ENCODE data around the gene KIRREL3. TPM values are rescaled to one million over a fixed set of nuclear protein-coding genes. Genes with fewer than 3 reads are reported as not detected.

The KIRREL3 gene
- total RNA-seq, 2 experiments from 2014 or later, result not detected

- Mint-ChIP-seq H3K27ac (no peak overlapping the region), H3K4me1 (ENCODE audit: low read depth) (no peaks in the 10 kb centered on the region), H3K4me3 (no peak overlapping the region), H3K27me3 (peaks cover 4% of the 10 kb centered on the region), H3K36me3 (ENCODE audit: low read depth) (no peaks in the 10 kb centered on the region), H3K9me3 (no peaks in the 10 kb centered on the region)
- no peak for TF ChIP-seq CTCF (IDR thresholded peaks at IDR 0.05)
- H3K4me1 ChIP-seq (ENCODE audit: insufficient read depth, low read length), result no peaks in the 10 kb centered on the region
- no peaks in the 10 kb centered on the region for H3K9me3 ChIP-seq (ENCODE audit: control insufficient read depth in 1 of 2, insufficient read depth in 1 of 2, low read length in 2 of 2)
- no peak for DNase-seq
- intact Hi-C loops (cut with DNase I, micrococcal nuclease), result no loop called here
- ATAC-seq (ENCODE audit: poor library complexity), result no peak
- ChIA-PET POLR2A (no interaction called here), CTCF (no interaction called here)
- H3K27ac ChIP-seq (ENCODE audit: low read depth in 1 of 2, low read length in 2 of 2), result no peak overlapping the region
- no peak overlapping the region for H3K4me3 ChIP-seq (ENCODE audit: low read length)
- no peaks in the 10 kb centered on the region for H3K36me3 ChIP-seq (ENCODE audit: insufficient read depth, low read length)
- H3K27me3 ChIP-seq (ENCODE audit: control insufficient read depth in 1 of 2, insufficient read depth in 2 of 2, low read length in 2 of 2), result no peaks in the 10 kb centered on the region
These were observed 85.6 kb downstream of the KIRREL3 start for GRCh38 chr11:126914941-126915340.

- no peak overlapping the region for H3K4me3 Mint-ChIP-seq
- DNase-seq, result no peak
- H3K4me1 Mint-ChIP-seq (ENCODE audit: low read depth), result no peaks in the 10 kb centered on the region
- intact Hi-C loops (cut with DNase I, micrococcal nuclease), result no loop called here
- peaks cover 4% of the 10 kb centered on the region for H3K27me3 Mint-ChIP-seq
- ChIA-PET CTCF (no interaction called here), POLR2A (no interaction called here)
- H3K27ac Mint-ChIP-seq, result no peak overlapping the region
- Histone ChIP-seq H3K4me3 (ENCODE audit: low read length) (no peak overlapping the region), H3K27ac (ENCODE audit: low read depth in 1 of 2, low read length in 2 of 2) (no peak overlapping the region), H3K4me1 (ENCODE audit: insufficient read depth, low read length) (no peaks in the 10 kb centered on the region), H3K27me3 (ENCODE audit: control insufficient read depth in 1 of 2, insufficient read depth in 2 of 2, low read length in 2 of 2) (no peaks in the 10 kb centered on the region), H3K9me3 (ENCODE audit: control insufficient read depth in 1 of 2, insufficient read depth in 1 of 2, low read length in 2 of 2) (no peaks in the 10 kb centered on the region), H3K36me3 (ENCODE audit: insufficient read depth, low read length) (no peaks in the 10 kb centered on the region)
- no peaks in the 10 kb centered on the region for H3K9me3 Mint-ChIP-seq
- ATAC-seq (ENCODE audit: poor library complexity), result no peak
- H3K36me3 Mint-ChIP-seq (ENCODE audit: low read depth), result no peaks in the 10 kb centered on the region
- no peak for TF ChIP-seq CTCF (IDR thresholded peaks at IDR 0.05)
These were observed 86.4 kb downstream of the KIRREL3 start for GRCh38 chr11:126914166-126914565.

GRCh38 chr11:126904520-126904919, 96.0 kb downstream of the KIRREL3 start:
- no peaks in the 10 kb centered on the region for H3K27me3 ChIP-seq (ENCODE audit: control insufficient read depth in 1 of 2, insufficient read depth in 2 of 2, low read length in 2 of 2)
- ChIA-PET CTCF (no interaction called here), POLR2A (no interaction called here)
- Mint-ChIP-seq H3K9me3 (no peaks in the 10 kb centered on the region), H3K4me1 (ENCODE audit: low read depth) (no peaks in the 10 kb centered on the region), H3K36me3 (ENCODE audit: low read depth) (no peaks in the 10 kb centered on the region), H3K27ac (no peak overlapping the region), H3K4me3 (no peak overlapping the region), H3K27me3 (peaks cover 7% of the 10 kb centered on the region)
- no peak for ATAC-seq (ENCODE audit: poor library complexity)
- no peaks in the 10 kb centered on the region for H3K4me1 ChIP-seq (ENCODE audit: insufficient read depth, low read length)
- H3K9me3 ChIP-seq (ENCODE audit: control insufficient read depth in 1 of 2, insufficient read depth in 1 of 2, low read length in 2 of 2), result no peaks in the 10 kb centered on the region
- H3K4me3 ChIP-seq (ENCODE audit: low read length), result no peak overlapping the region
- intact Hi-C loops (cut with DNase I, micrococcal nuclease), result no loop called here
- H3K27ac ChIP-seq (ENCODE audit: low read depth in 1 of 2, low read length in 2 of 2), result no peak overlapping the region
- H3K36me3 ChIP-seq (ENCODE audit: insufficient read depth, low read length), result no peaks in the 10 kb centered on the region
- no peak for DNase-seq
- no peak for TF ChIP-seq CTCF (IDR thresholded peaks at IDR 0.05)

Measured in CD4-positive, alpha-beta T cell (primary cell).